Measurements from ENCODE around the gene ACOX3. TPM values are rescaled to one million over a fixed set of nuclear protein-coding genes. Genes with fewer than 3 reads are reported as not detected.

Gene ACOX3
- total and polyA plus RNA-seq, 2 of the 8 experiments (the other 6 are each of a cell fraction or from before 2014, with no cell fraction given), result 2.5 to 9.9 TPM

- TF ChIP-seq CHD7 (IDR thresholded peaks at IDR 0.05; ENCODE audit: insufficient replicate concordance, low read length) (no peak), TAF1 (IDR thresholded peaks at IDR 0.05; ENCODE audit: low read depth, low read length) (no peak)
Measured at GRCh38 chr4:8384397-8385060, 56.0 kb downstream of the ACOX3 start (continued).
